ENCODE data around the gene MKI67.

- TF ChIP-seq CTCF (IDR thresholded peaks at IDR 0.05) (no peak), REST (IDR thresholded peaks at IDR 0.05) (no peak), ELK1 (IDR thresholded peaks at IDR 0.05; ENCODE audit: low read depth, low read length) (no peak), E2F6 (IDR thresholded peaks at IDR 0.05; ENCODE audit: borderline replicate concordance, low read depth) (no peak), JUNB (IDR thresholded peaks at IDR 0.05) (no peak), RAD21 (conservative IDR thresholded peaks at IDR 0.05 in 1 of 2, IDR thresholded peaks at IDR 0.05 in 1 of 2) (no peak), POLR2A (IDR thresholded peaks at IDR 0.05; ENCODE audit: low read length) (no peak), SMC3 (IDR thresholded peaks at IDR 0.05) (no peak), CHD2 (IDR thresholded peaks at IDR 0.05; ENCODE audit: low read length, partially characterized antibody) (no peak), RCOR1 (IDR thresholded peaks at IDR 0.05; ENCODE audit: low read depth, low read length) (no peak)
Observed at GRCh38 chr10:128110339-128110738, 15.9 kb downstream of the MKI67 start.
